ENCODE data around the gene GPR63. TPM values are rescaled to one million over a fixed set of nuclear protein-coding genes. Genes with fewer than 3 reads are reported as not detected.

GPR63 gene
- total and polyA plus RNA-seq, 2 experiments from 2014 or later, result 1.9 to 7.7 TPM

DNA sequence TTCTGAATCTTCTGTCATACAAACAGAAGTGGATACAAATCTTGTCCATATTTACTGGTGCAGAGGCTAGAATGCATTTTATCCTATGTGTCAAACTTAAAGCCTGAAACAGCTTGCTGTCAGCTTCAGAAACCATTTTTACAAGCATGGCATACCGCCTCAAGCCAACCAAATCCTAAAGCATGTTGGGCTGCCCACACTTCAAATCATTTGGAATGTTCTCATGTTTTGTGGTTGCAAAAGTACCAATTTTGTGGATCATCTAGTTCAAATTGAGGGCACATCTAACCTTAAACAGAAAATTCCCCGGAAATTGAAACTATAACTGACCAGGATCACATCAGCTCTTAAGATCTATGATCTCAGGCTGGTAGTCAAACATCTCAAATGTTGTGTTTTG lies 3.2 kb downstream of the GPR63 start:
- Histone ChIP-seq H3K9me3 (ENCODE audit: low read depth) (no peaks in the 10 kb centered on the region), H2AFZ (no peak overlapping the region), H3K79me2 (peaks cover 45% of the 10 kb centered on the region), H3K27ac (no peak overlapping the region), H3K4me2 (peak overlapping the region; percentile 92), H3K4me1 (ENCODE audit: insufficient read depth) (no peaks in the 10 kb centered on the region), H4K20me1 (ENCODE audit: insufficient read depth, poor library complexity, severe bottlenecking) (no peaks in the 10 kb centered on the region), H3K36me3 (replicated peaks; ENCODE audit: insufficient read depth, low read depth) (no peaks in the 10 kb centered on the region), H3K27me3 (no peaks in the 10 kb centered on the region), H3K4me3 (no peak overlapping the region), H3K9me2 (replicated peaks; ENCODE audit: insufficient read depth) (no peaks in the 10 kb centered on the region)
- no peak for DNase-seq (ENCODE audit: low spot score)
- WGBS (ENCODE audit: low lambda C conversion rate, missing lambda C conversion rate), result 86% methylated on average over 2 of the region's 2 CpGs
- TF ChIP-seq EZH2 (IDR thresholded peaks at IDR 0.05; ENCODE audit: borderline replicate concordance) (no peak), EZH2phosphoT487 (IDR thresholded peaks at IDR 0.05; ENCODE audit: low read depth, severe bottlenecking, unreplicated experiment) (no peak)
- TF ChIP-seq, protein P1, sequence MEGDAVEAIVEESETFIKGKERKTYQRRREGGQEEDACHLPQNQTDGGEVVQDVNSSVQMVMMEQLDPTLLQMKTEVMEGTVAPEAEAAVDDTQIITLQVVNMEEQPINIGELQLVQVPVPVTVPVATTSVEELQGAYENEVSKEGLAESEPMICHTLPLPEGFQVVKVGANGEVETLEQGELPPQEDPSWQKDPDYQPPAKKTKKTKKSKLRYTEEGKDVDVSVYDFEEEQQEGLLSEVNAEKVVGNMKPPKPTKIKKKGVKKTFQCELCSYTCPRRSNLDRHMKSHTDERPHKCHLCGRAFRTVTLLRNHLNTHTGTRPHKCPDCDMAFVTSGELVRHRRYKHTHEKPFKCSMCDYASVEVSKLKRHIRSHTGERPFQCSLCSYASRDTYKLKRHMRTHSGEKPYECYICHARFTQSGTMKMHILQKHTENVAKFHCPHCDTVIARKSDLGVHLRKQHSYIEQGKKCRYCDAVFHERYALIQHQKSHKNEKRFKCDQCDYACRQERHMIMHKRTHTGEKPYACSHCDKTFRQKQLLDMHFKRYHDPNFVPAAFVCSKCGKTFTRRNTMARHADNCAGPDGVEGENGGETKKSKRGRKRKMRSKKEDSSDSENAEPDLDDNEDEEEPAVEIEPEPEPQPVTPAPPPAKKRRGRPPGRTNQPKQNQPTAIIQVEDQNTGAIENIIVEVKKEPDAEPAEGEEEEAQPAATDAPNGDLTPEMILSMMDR (IDR thresholded peaks at IDR 0.05; ENCODE audit: poor library complexity), result no peak

DNA sequence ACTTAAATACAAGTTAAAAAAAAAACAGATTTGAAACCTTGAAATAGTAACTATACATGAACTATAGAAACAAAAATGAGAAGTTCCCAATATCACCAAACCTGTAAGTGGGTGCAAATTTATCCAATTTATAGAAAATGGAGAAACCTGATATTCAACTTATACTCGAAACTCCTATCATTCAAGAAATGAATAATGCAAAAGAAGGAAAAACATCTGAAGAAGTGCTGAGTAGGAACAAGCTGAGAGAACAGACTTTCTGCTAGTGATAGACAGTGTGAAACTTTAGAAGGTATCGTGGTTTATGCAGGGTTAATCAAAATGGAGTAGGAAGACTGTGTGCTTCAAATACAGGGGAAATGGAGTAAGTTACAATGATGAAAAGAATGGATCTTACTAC lies 4.5 kb downstream of the GPR63 start:
- Histone ChIP-seq H3K9me2 (replicated peaks; ENCODE audit: insufficient read depth) (no peaks in the 10 kb centered on the region), H3K27ac (no peak overlapping the region), H3K27me3 (no peaks in the 10 kb centered on the region), H3K79me2 (peaks cover 49% of the 10 kb centered on the region), H4K20me1 (ENCODE audit: insufficient read depth, poor library complexity, severe bottlenecking) (no peaks in the 10 kb centered on the region), H3K4me1 (ENCODE audit: insufficient read depth) (no peaks in the 10 kb centered on the region), H3K9me3 (ENCODE audit: low read depth) (no peaks in the 10 kb centered on the region), H3K4me3 (no peak overlapping the region), H3K36me3 (replicated peaks; ENCODE audit: insufficient read depth, low read depth) (no peaks in the 10 kb centered on the region), H2AFZ (no peak overlapping the region), H3K4me2 (peak overlapping the region; percentile 92)
- no peak for DNase-seq (ENCODE audit: low spot score)
- TF ChIP-seq, protein P1 (IDR thresholded peaks at IDR 0.05; ENCODE audit: poor library complexity), result no peak
- TF ChIP-seq EZH2phosphoT487 (IDR thresholded peaks at IDR 0.05; ENCODE audit: low read depth, severe bottlenecking, unreplicated experiment) (no peak), EZH2 (IDR thresholded peaks at IDR 0.05; ENCODE audit: borderline replicate concordance) (no peak)
- 97% methylated on average over 2 of the region's 2 CpGs for WGBS (ENCODE audit: low lambda C conversion rate, missing lambda C conversion rate)

DNA sequence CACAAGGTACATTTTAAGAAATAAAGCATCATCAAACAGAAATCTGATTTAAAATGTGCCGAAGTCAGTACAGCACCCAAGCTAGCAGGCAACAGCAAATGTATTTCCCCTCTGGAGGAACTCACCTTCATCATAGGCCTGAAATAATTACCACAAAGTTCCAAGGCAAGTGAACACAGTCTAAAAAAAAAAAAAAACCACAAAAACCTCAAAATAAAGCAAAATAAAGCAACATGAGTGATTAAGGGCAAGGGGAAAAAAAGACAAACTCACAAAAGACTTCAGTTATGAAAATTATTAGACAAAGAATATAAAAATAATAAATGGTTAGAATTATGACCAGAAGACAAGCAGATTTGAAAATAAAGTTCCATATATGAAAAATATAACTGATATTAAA lies 10.4 kb downstream of the GPR63 start:
- Histone ChIP-seq H3K27ac (no peak overlapping the region), H3K27me3 (no peaks in the 10 kb centered on the region), H3K36me3 (replicated peaks; ENCODE audit: insufficient read depth, low read depth) (no peaks in the 10 kb centered on the region), H3K79me2 (peaks cover 8% of the 10 kb centered on the region), H3K4me1 (ENCODE audit: insufficient read depth) (no peaks in the 10 kb centered on the region), H3K4me3 (no peak overlapping the region), H3K4me2 (no peak overlapping the region), H3K9me2 (replicated peaks; ENCODE audit: insufficient read depth) (no peaks in the 10 kb centered on the region), H2AFZ (no peak overlapping the region), H4K20me1 (ENCODE audit: insufficient read depth, poor library complexity, severe bottlenecking) (no peaks in the 10 kb centered on the region), H3K9me3 (ENCODE audit: low read depth) (no peaks in the 10 kb centered on the region)
- TF ChIP-seq EZH2phosphoT487 (IDR thresholded peaks at IDR 0.05; ENCODE audit: low read depth, severe bottlenecking, unreplicated experiment) (no peak), EZH2 (IDR thresholded peaks at IDR 0.05; ENCODE audit: borderline replicate concordance) (no peak)
- TF ChIP-seq, protein P1 (IDR thresholded peaks at IDR 0.05; ENCODE audit: poor library complexity), result no peak
- 97% methylated on average over 1 of the region's 1 CpG for WGBS (ENCODE audit: low lambda C conversion rate, missing lambda C conversion rate)
- DNase-seq (ENCODE audit: low spot score), result no peak

DNA sequence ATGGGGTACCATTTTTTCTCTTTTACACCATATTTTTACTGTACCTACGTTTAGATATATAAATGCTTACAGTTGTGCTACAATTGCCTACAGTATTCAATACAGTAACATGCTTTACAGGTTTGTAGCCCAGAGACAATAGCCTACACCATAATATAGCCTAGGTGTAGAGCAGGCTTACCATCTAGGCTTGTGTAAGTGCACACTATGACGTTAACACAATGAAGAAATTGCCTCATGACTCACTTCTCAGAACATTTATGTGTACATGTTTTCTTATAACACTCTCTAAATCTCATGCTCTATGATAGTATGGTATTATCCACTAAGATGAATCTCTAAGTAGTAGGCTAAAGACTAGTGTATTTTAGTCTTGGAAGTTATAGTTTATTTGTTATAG lies 13.5 kb downstream of the GPR63 start:
- no peaks in the 10 kb centered on the region for H3K4me1 ChIP-seq (ENCODE audit: insufficient read depth)
- no peak overlapping the region for H3K4me3 ChIP-seq
- H3K36me3 ChIP-seq (replicated peaks; ENCODE audit: insufficient read depth, low read depth), result no peaks in the 10 kb centered on the region
- no peaks in the 10 kb centered on the region for H3K27me3 ChIP-seq
- peaks cover 8% of the 10 kb centered on the region for H3K79me2 ChIP-seq
- no peak overlapping the region for H3K4me2 ChIP-seq
- no peak overlapping the region for H3K27ac ChIP-seq
- H4K20me1 ChIP-seq (ENCODE audit: insufficient read depth, poor library complexity, severe bottlenecking), result no peaks in the 10 kb centered on the region
- WGBS (ENCODE audit: low lambda C conversion rate, missing lambda C conversion rate), result 80% methylated on average over 2 of the region's 2 CpGs
- no peak for TF ChIP-seq EZH2phosphoT487 (IDR thresholded peaks at IDR 0.05; ENCODE audit: low read depth, severe bottlenecking, unreplicated experiment)
- TF ChIP-seq, protein P1 (IDR thresholded peaks at IDR 0.05; ENCODE audit: poor library complexity), result no peak
- no peak for TF ChIP-seq EZH2 (IDR thresholded peaks at IDR 0.05; ENCODE audit: borderline replicate concordance)
- no peaks in the 10 kb centered on the region for H3K9me2 ChIP-seq (replicated peaks; ENCODE audit: insufficient read depth)
- DNase-seq (ENCODE audit: low spot score), result no peak
- H2AFZ ChIP-seq, result no peak overlapping the region
- H3K9me3 ChIP-seq (ENCODE audit: low read depth), result no peaks in the 10 kb centered on the region

All from hepatocyte (in vitro differentiated cells).